GM13977 (cell line): ENCODE measurements around the gene MACIR.

Experiments
- DNase-seq: peaks from one replicate; pipeline ENCODE4 v3.0.0; 2012; ENCODE audit warnings: low spot score
- in situ Hi-C: fragments of 300-500 bp; cut with MboI; formaldehyde crosslinking; loops from one replicate; pipeline ENCODE4 v1.12.0; 2022; ENCODE audit warnings: low sequenced_read_pairs, low pct_unique_long_range_greater_than_20kb, mixed read lengths, inconsistent platforms; ENCODE audit not compliant: unreplicated experiment
- TF ChIP-seq, protein P1 (sequence below): IDR thresholded peaks from 2 replicates; pipeline ENCODE4 v1.5.1; 2012; ENCODE audit warnings: mild to moderate bottlenecking, control low read depth; ENCODE audit not compliant: insufficient read depth; ENCODE audit errors: extremely low read depth, missing control alignments

The MACIR gene, protein sequence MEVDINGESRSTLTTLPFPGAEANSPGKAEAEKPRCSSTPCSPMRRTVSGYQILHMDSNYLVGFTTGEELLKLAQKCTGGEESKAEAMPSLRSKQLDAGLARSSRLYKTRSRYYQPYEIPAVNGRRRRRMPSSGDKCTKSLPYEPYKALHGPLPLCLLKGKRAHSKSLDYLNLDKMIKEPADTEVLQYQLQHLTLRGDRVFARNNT

DNA sequence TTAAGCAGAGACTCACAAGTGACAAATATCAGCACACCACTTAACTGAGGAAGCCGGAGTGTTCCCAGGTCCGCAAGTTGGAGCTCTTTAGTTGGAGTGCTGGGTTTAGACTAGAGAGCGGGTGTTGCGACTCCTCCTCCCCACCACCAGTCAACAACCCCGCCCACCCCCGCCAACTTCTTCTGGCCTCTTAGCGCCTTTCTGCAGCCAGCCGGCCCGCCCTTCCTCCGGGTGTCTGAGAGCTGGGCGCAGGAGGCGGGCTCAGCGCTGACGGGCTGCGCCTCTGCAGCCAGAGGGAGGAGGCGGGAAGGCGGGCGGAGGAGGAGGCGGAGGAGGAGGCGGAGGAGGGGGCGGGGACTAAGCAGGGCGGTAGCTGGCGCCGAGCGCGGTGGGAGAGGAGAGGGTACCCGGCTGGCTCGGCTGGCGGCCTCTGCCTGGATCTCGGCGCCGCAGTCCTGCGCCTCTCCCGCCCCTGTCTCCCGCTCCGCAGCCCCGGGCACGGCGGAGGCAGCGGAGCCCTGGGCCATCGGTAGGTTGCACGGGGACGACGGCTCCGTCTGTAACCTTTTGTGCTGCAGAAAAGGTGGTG lies at the start of gene MACIR:
Gene MACIR (plus strand): TSS at position 396 of the 589 bp plus-strand sequence. CDS start 17,157 bp downstream, outside the sequence.
- peak; percentile 89 for DNase-seq
- in situ Hi-C loops: no loop called here
- TF ChIP-seq, protein P1, sequence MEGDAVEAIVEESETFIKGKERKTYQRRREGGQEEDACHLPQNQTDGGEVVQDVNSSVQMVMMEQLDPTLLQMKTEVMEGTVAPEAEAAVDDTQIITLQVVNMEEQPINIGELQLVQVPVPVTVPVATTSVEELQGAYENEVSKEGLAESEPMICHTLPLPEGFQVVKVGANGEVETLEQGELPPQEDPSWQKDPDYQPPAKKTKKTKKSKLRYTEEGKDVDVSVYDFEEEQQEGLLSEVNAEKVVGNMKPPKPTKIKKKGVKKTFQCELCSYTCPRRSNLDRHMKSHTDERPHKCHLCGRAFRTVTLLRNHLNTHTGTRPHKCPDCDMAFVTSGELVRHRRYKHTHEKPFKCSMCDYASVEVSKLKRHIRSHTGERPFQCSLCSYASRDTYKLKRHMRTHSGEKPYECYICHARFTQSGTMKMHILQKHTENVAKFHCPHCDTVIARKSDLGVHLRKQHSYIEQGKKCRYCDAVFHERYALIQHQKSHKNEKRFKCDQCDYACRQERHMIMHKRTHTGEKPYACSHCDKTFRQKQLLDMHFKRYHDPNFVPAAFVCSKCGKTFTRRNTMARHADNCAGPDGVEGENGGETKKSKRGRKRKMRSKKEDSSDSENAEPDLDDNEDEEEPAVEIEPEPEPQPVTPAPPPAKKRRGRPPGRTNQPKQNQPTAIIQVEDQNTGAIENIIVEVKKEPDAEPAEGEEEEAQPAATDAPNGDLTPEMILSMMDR: no peak

DNA sequence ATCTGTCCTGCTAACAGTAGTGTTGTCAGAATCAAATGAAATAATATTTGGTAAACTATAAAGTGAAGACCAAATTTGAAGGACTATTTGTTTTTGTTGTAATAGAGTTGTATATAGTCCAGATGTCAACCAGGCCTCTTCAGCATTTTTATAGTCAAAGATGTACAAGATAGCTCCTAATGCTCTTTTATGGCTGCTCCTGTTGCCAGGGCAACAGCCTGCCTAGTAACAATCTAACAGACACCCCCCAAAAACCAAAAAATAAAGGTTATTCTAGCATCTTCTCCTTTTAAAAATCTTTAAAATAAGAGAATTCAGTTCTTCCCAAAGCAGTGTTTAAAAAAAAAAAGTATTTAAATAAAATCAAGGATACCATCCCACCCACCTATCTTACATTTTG lies 49.5 kb upstream of the MACIR start:
- TF ChIP-seq, protein P1: no peak
- in situ Hi-C loops: no loop called here
- no peak for DNase-seq

DNA sequence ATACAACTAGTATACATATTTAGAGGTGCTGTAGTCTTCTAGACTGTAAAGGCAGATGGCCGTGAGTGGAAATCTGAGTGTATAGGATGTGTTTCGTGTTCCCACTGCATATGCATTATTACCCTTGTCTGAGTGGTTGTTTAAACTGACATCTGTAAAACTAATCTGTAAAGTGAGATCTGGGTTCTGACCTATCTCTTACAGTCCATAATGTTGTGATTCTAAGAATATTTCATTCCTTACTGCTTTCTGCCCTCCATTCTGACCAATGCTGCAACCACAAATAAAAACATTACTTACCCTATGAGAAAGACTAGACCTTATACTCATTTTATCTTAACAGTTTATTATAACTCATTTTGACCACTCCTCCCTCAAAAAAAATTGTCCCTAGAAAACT lies 47.6 kb upstream of the MACIR start:
- in situ Hi-C loops: no loop called here
- TF ChIP-seq, protein P1: no peak
- DNase-seq: no peak

DNA sequence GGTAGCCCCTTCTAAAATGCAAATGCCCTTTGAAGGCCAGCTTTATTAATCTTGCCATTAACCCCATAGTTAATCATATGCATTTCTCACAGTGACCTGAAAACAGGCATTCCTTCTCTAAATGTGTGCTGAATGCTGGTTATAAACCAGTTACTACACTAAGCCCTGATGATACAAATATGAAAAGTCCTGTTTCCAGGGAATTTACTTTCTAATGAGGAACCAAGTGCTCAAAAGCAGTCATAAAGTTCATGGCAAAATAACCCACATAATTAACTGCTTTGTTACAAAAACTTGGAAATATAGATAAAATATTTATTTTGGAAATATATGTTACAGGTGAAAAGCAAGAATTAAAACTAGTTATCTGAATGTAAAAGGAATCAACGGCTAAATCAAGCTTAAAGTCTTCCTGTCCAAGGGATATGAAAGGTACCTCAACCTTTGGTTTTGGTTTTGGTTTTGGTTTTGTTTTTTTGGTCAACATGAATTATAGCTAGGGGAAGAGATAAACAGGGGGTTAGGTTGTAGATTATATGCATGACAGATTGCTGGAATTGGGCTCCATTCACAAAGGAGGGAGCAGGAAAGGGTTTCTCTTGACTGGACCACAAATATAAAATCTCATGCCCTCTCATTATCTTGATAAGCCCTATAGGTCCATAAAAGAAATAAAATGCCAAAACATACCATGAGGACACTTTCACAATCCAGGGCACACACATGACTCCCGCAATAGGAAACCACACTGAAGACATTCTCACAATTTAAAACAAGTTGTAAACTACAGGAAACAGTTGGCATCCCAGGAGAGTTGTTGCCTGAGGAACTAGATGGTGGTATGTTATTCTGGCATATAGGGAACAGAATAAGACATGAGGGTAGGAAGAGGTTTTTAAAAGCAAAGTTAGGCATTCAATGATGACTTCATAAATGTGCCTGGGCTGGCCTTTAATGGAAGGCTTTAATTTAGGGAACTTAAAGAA lies 46.7 kb upstream of the MACIR start:
- TF ChIP-seq, protein P1: no peak
- no peak for DNase-seq
- in situ Hi-C loops: no loop called here

DNA sequence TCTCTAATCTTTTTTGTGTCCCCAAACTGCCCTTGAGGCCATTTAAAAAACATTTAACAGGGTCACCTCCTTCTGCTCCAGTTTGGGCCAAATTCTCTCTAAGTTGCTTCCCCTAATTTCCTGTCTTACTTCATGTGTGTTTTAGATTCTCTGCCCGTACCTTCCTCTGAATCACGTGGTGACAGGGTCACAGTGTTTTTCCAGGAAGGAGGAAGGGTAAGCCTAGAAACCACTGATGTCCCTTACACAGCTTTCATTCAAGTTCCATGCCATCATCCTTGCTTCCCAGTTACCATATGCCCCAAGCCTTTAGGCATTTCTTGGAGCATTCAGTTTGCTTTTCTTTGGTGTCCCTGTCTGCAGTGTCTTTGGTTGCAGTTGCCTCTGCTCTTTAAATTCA lies 42.4 kb upstream of the MACIR start:
- TF ChIP-seq, protein P1: no peak
- in situ Hi-C loops: no loop called here
- DNase-seq: no peak

DNA sequence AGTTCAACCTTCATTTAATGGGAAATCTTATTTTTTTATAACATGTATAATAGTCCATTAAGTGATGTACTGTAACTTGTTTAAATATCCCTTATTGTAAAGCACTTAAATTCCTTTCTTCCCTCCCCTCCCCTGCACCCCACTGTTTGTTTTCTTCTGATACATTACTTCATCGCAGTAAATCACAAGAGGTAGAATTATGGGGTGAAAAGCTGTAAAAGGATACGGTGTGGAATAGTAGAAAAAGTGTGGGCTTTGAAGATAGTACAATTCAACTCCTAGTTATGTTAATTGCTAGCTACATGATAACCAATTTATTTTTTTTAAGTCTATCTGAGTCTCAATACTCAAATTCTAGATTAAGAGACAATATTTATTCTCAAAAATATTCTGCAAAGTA lies 41.9 kb upstream of the MACIR start:
- TF ChIP-seq, protein P1: no peak
- in situ Hi-C loops: no loop called here
- no peak for DNase-seq
